ENCODE measurements around the gene INSRR.

DNA sequence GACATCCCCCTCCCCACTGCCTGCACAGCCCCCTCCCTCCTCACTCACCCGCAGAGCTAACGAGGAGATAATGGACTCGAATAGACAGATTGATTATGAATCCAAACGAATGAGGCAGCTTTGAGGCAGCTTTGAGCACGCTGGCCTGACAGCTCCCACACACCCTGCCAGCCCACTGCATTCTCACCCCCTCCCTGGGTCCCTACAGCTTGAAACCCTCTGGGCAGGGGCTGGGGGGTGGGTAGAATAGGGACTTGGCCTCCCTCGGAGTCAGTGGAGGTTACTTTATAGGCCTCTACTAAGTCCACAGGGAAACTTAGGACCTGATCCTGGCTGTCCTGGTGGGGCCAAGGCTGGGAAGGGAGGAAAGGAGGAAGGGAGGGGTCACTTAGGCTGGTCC, 3.7 kb upstream of the INSRR start:
- TF ChIP-seq, protein P1, sequence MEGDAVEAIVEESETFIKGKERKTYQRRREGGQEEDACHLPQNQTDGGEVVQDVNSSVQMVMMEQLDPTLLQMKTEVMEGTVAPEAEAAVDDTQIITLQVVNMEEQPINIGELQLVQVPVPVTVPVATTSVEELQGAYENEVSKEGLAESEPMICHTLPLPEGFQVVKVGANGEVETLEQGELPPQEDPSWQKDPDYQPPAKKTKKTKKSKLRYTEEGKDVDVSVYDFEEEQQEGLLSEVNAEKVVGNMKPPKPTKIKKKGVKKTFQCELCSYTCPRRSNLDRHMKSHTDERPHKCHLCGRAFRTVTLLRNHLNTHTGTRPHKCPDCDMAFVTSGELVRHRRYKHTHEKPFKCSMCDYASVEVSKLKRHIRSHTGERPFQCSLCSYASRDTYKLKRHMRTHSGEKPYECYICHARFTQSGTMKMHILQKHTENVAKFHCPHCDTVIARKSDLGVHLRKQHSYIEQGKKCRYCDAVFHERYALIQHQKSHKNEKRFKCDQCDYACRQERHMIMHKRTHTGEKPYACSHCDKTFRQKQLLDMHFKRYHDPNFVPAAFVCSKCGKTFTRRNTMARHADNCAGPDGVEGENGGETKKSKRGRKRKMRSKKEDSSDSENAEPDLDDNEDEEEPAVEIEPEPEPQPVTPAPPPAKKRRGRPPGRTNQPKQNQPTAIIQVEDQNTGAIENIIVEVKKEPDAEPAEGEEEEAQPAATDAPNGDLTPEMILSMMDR (IDR thresholded peaks at IDR 0.05; ENCODE audit: insufficient read depth, low read length, poor library complexity, severe bottlenecking) = no peak
- TF ChIP-seq EZH2phosphoT487 (conservative IDR thresholded peaks at IDR 0.05; ENCODE audit: low read length) = no peak
